Activated CD8-positive, alpha-beta memory T cell treated with anti-CD3 and anti-CD28 coated beads for 36 hours (primary cell): ENCODE measurements around the gene TMEM18. TPM values are rescaled to one million over a fixed set of nuclear protein-coding genes. Genes with fewer than 3 reads are reported as not detected.
"Not testable (repeated sequence)": the region's sequence is repeated elsewhere in the genome, so short reads cannot be mapped to it uniquely, and the experiment has no call there.

Experiments
- CTCF ChIA-PET: fragments of 350-600 bp; sonication (Branson Sonifier 250); formaldehyde crosslinking; loops from one replicate; lab custom pipeline; 2021; ENCODE audit warnings: antibody characterized with exemption; lab: Charles Lee
- POLR2A ChIA-PET: fragments of 350-600 bp; sonication (Branson Sonifier 250); formaldehyde crosslinking; loops from one replicate; lab custom pipeline; 2021; ENCODE audit warnings: antibody characterized with exemption; lab: Charles Lee
- total RNA-seq, 2 experiments: library from RNA; stranded (reverse); gene quantifications; one replicate each; pipeline ENCODE4 v1.2.3, GENCODE V29; 2021

Gene TMEM18
- total RNA-seq, 2 experiments from 2014 or later = 24.2 to 26.9 TPM

DNA sequence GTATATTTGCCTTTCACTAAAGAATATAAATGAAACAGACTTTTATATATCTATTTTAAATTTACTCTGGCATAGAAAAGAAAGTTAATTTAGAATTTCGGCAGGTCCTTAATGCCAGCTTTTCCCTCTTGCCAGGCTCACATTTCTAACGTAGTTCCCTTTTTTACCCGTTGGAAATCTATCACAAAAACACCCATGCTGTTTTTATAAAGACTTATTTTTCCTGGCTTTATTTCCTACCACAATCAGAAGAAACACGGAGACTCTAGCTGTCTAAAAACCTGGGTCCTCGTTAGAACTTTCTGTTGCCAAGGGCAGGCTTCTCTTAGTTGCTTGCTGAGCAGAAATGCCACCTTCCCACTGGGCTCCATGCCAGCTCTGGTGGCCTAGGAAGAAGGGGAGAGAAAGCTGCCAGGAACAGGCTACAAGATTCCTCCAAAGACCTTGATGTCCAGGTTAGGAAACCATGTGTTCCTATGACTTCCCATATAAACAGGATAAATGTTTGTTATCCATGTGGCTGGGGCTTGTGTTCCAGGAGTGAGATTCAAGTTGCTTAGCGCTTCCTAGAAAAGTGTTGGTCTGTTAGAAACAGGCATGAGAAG lies 17.8 kb upstream of the TMEM18 start:
- CTCF ChIA-PET = interaction anchor here (1.1 kb wide), 1 partner anchor 20 kb away, joined by 3 read pairs; no protein-coding TSS in a partner anchor

GRCh38 chr2:694174-694573 lies 17.0 kb upstream of the TMEM18 start:
- CTCF ChIA-PET = no interaction called here
- POLR2A ChIA-PET = no interaction called here

More for the DNA sequence above, 17.8 kb upstream of the TMEM18 start:
- POLR2A ChIA-PET = no interaction called here

- ChIA-PET CTCF (no interaction called here), POLR2A (no interaction called here)
These were observed 16.4 kb upstream of the TMEM18 start for GRCh38 chr2:693606-694005.

DNA sequence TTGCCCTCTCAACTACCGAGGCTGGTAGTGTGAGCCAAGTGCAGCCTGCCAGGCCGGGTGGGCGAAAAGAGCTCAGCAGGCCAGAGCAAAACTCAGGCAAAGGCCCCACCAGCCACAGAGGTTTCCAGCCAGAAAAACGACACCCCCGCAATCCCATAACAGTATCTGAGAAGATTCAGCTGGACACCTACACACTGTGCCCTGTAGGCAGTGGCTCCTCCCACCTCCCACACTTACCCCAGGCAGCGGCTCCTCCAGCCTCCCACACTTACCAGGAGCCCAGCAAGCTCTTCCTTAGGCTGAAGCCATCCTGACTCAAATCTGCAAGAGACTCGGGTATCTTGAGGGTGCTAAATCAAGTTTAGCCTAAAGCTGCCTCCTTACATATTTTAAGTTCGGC lies 15.6 kb upstream of the TMEM18 start:
- CTCF ChIA-PET = no interaction called here
- POLR2A ChIA-PET = no interaction called here

DNA sequence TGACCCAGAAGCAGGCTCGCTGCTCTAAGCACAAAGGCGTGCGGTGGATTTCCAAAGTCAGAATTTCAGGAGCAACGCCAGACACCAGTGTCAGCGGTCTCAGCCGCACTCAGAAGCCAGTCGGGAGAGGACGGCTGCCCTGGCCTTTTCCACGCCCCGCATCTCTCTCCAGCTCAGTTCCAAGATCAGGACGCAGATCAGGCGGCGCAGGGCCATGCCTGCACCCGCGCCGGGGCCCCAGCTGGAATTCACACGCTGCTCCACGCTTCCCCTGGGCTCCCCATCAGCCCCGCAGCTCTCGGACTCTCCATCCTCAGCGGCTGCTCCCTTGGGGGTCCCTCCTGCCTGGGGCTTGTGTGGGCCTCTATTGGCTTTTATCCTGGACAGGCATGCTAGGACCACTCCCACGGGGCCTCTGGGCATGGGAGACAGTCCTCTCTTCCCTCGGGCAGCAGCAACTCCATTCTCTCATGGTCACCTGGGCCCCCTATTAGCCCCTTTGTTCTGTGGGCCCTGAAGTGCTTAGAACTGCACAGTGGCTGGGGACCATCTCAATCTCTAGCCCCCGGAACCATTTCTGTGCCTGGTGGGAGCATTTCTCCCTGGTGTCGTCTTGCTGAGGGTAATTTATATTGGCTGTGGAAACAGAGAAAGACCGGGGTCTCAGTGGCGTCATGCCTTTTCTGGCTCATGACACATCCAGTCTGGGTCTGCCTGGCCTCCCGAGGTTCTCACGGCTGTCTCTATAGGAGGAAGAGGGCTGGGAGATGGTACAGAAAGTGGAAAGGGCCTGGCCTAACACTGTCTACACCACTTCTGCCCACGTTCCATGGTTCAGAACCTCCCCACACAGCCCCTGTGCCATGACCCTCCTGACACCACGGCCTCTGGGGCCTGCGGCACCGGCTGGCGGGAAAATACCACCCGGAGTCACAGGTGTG lies 14.9 kb upstream of the TMEM18 start:
- ChIA-PET POLR2A (no interaction called here), CTCF (no interaction called here)

GRCh38 chr2:690799-691198 lies 13.6 kb upstream of the TMEM18 start:
- ChIA-PET CTCF (no interaction called here), POLR2A (no interaction called here)

- CTCF ChIA-PET = no interaction called here
- POLR2A ChIA-PET = no interaction called here
These were observed 12.8 kb upstream of the TMEM18 start for GRCh38 chr2:689877-690510.

- CTCF ChIA-PET = no interaction called here
These were observed 12.0 kb upstream of the TMEM18 start for GRCh38 chr2:689237-689636.

GRCh38 chr2:688504-689076 lies 11.4 kb upstream of the TMEM18 start:
- CTCF ChIA-PET = no interaction called here
- POLR2A ChIA-PET = no interaction called here

More at GRCh38 chr2:689237-689636, 12.0 kb upstream of the TMEM18 start:
- POLR2A ChIA-PET = no interaction called here

- ChIA-PET CTCF (no interaction called here), POLR2A (no interaction called here)
These were observed 8.2 kb upstream of the TMEM18 start for GRCh38 chr2:685421-685820.

DNA sequence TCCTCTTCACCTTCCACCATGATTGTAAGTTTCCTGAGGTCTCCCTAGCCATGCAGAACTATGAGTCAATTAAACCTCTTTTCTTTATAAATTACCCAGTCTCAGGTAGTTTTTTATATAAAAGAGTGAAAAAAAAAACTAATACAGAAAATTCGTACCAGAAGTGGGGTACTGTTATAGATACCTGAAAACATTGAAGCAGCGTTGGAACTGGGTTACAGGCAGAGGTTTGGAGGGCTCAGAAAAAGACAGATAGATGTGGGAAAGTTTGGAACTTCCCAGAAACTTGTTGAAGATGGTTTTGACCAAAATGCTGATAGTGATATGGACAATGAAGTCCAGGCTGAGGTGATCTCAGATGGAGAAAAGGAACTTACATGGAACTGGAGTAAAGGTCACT lies 7.7 kb upstream of the TMEM18 start:
- CTCF ChIA-PET = not testable (repeated sequence)

DNA sequence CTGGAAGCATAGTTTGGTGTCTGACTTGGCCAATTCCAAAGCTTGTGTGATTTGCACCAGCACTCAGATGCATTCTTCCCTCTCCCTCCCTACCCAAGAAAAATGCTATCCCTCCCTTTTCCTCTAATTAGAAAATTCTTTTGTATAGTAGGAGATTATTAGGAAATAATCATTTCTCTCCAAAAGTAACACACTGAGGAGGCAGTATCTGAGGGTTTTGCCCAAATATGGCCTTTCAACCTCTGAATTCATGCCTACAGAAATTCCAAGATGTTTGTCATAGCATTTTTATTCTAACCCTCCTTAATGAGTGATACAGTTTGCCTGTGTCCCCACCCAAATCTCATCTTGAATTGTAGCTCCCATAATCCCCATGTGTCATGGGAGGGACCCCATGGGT lies 5.0 kb upstream of the TMEM18 start:
- CTCF ChIA-PET = no interaction called here
- POLR2A ChIA-PET = no interaction called here

More for the DNA sequence above, 7.7 kb upstream of the TMEM18 start:
- POLR2A ChIA-PET = not testable (repeated sequence)

DNA sequence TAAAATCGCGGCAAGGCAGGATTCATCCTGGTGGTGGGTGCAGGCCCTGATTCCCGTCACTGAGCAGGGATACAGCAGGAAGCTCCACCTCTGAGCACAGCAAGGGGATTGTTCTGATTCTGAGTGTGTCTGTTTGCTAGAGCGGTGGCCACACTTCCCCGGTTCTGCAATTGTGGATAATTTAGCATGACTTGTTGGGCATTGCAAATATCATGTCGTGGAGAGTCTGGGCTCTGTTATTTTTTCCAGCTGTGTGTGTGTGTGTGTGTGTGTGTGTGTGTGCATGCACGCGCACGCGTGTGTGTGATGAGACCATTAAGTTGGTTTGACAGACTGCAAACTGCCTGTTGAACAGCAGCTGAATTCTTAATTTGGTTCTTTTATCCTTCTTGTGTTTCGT lies 4.1 kb upstream of the TMEM18 start:
- CTCF ChIA-PET = no interaction called here
- POLR2A ChIA-PET = no interaction called here

DNA sequence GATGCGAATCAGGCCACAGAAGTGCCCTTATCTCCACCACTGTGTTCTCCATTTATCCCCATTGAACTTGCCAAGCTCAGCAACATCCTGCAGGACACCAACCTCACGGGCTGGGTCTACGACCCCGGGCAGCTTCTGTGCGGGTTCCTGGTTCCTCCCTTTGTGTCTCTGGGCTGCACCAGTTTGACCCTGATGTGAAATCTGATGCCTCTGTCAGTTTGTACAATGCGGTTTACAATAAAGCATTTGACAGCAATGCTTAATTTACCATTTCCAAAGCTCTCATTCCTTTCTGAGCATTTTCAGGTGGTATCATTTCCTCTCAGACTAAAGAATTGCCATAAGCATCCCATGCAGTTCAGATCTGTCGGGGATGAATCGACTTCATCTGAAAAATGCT lies 3.3 kb upstream of the TMEM18 start:
- CTCF ChIA-PET = no interaction called here
- POLR2A ChIA-PET = no interaction called here

GRCh38 chr2:678964-679363 lies 1.8 kb upstream of the TMEM18 start:
- ChIA-PET POLR2A (no interaction called here), CTCF (no interaction called here)

GRCh38 chr2:677959-678550 lies 849 bp upstream of the TMEM18 start:
- CTCF ChIA-PET = no interaction called here

DNA sequence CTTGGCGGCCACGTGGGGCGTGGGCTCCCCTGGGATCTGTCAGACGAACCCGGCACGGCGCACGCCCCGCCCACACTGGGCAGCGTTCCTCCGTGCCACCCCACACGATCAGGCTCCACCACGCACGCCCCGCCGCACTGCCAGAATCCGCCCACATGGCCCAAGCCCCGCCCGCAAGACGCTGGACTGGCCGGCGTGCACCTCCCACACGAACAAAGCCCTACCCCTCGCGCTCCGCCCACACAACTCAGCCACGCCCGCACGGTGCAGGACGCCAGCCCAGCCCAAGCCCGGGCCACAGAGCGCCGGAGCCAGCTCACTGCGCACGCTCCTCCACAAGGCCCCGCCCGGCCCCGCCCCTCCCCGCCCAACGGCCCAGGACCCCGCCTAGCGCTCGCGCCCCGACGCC lies 555 bp downstream of the TMEM18 start:
- ChIA-PET CTCF (no interaction called here), POLR2A (interaction anchor here (0.6 kb wide), 1 partner anchor 29 kb away, joined by 3 read pairs; no protein-coding TSS in a partner anchor)

More at GRCh38 chr2:677959-678550, 849 bp upstream of the TMEM18 start:
- POLR2A ChIA-PET = interaction anchor here (1.0 kb wide), 1 partner anchor 11 kb away, joined by 6 read pairs; no protein-coding TSS in a partner anchor

GRCh38 chr2:675982-676646 lies 1.1 kb downstream of the TMEM18 start:
- POLR2A ChIA-PET = no interaction called here
- CTCF ChIA-PET = no interaction called here

- ChIA-PET POLR2A (no interaction called here), CTCF (no interaction called here)
These were observed 1.7 kb downstream of the TMEM18 start for GRCh38 chr2:675460-675859.
